K562 (cell line): ENCODE results near the gene VWA8. TPM values are rescaled to one million over a fixed set of nuclear protein-coding genes. Genes with fewer than 3 reads are reported as not detected.

Source experiments
- ATAC-seq: fragments of 200-7000 bp; cut with Tn5 transposase; 3 replicates; pipeline ENCODE4 v1.9.1; 2020; ENCODE audit warnings: moderate library complexity
- BruUV-seq: library from RNA; stranded (reverse); fragments of 400-500 nt; replicated peaks from 2 replicates; lab custom pipeline; 2021; lab: Mats Ljungman, UMichigan
- CTCF ChIA-PET: fragments of 300-600 bp; formaldehyde crosslinking; extraction: SDS; loops from one replicate; lab custom pipeline; 2021; ENCODE audit warnings: low intra/inter-chr PET ratio; lab: Yijun Ruan, JAX
- POLR2A ChIA-PET: fragments of 300-600, 350-650 bp; sonication (Branson Sonifier 250); formaldehyde crosslinking; extraction: SDS; loops from one replicate; lab custom pipeline; 2021; ENCODE audit warnings: antibody characterized with exemption, inconsistent platforms; lab: Yijun Ruan, JAX
- DNase-seq, 4 experiments: peaks; one replicate each; pipeline versions ENCODE4 v3.0.0 to v3.0.0-alpha.2; 2011 to 2018; ENCODE audit warnings: low spot score in 3 of 4, mixed read lengths in 3 of 4; ENCODE audit errors: extremely low read depth in 1 of 4
- FAIRE-seq: peaks from 2 replicates; lab custom pipeline; 2011; peaks lifted over from hg19 to GRCh38; lab: Jason Lieb, UNC
- H2AFZ ChIP-seq: 2 replicates; pipeline ENCODE4 v1.6.0; 2011; ENCODE audit warnings: low read depth, low read length, control low read depth, inconsistent platforms
- H3K27ac ChIP-seq: fragments of 200-600 bp; 3 replicates; pipeline ENCODE4 v1.8.0; 2011; ENCODE audit warnings: low read depth, mild to moderate bottlenecking, control low read depth, inconsistent platforms, low read length, moderate library complexity, mixed read lengths; ENCODE audit errors: extremely low read depth
- H3K27me3 ChIP-seq, 2 experiments: fragments of 300-600 bp in 1 of 2; 2 replicates in 1 of 2; 3 replicates in 1 of 2; pipeline versions ENCODE4 v1.6.0 to v1.8.0; 2011; ENCODE audit warnings: inconsistent platforms in 2 of 2, low read length in 2 of 2, mild to moderate bottlenecking in 1 of 2, mixed read lengths in 1 of 2, moderate library complexity in 1 of 2; ENCODE audit not compliant: control insufficient read depth in 2 of 2, insufficient read depth in 2 of 2
- H3K36me3 ChIP-seq: fragments of 300-600 bp; 3 replicates; pipeline ENCODE4 v1.8.0; 2011; ENCODE audit warnings: mild to moderate bottlenecking, low read length, inconsistent platforms; ENCODE audit not compliant: control insufficient read depth, insufficient read depth
- H3K4me1 ChIP-seq, 2 experiments: fragments of 200-600 bp in 1 of 2; replicated peaks in 1 of 2; 2 replicates in 1 of 2; 3 replicates in 1 of 2; pipeline versions ENCODE4 v1.5.1 to v1.8.0; 2011; ENCODE audit warnings: inconsistent platforms in 2 of 2, low read length in 2 of 2, mild to moderate bottlenecking in 1 of 2, mixed read lengths in 1 of 2, moderate library complexity in 1 of 2; ENCODE audit not compliant: control insufficient read depth in 2 of 2, insufficient read depth in 2 of 2
- H3K4me2 ChIP-seq: 2 replicates; pipeline ENCODE4 v1.6.1; 2011; ENCODE audit warnings: low read length, control low read depth, inconsistent platforms, mixed read lengths; ENCODE audit not compliant: insufficient read depth
- H3K4me3 ChIP-seq: fragments of 200-600 bp; sonication (generic), shearing (Covaris generic); 2 replicates; pipeline ENCODE4 v1.5.1; 2016; ENCODE audit warnings: control low read depth, inconsistent platforms
- H3K79me2 ChIP-seq: fragments of 200-600 bp; 3 replicates; pipeline ENCODE4 v1.8.0; 2011; ENCODE audit warnings: low read length, inconsistent platforms; ENCODE audit not compliant: control insufficient read depth, insufficient read depth
- H3K9ac ChIP-seq, 2 experiments: 2 replicates each; pipeline versions ENCODE4 v1.6.0 to v1.6.1; 2011; ENCODE audit warnings: low read depth in 2 of 2, low read length in 2 of 2, control low read depth in 1 of 2, inconsistent platforms in 1 of 2, mild to moderate bottlenecking in 1 of 2, mixed read lengths in 1 of 2; ENCODE audit not compliant: insufficient read depth in 1 of 2
- H3K9me1 ChIP-seq: one replicate; pipeline ENCODE4 v1.6.0; 2011; ENCODE audit warnings: inconsistent platforms, mild to moderate bottlenecking, low read length, moderate library complexity; ENCODE audit not compliant: control insufficient read depth, insufficient read depth
- H3K9me3 ChIP-seq: replicated peaks from 2 replicates; pipeline ENCODE4 v1.5.1; 2011; ENCODE audit warnings: low read depth, low read length, inconsistent platforms; ENCODE audit not compliant: control insufficient read depth, insufficient read depth
- H4K20me1 ChIP-seq: replicated peaks from 2 replicates; pipeline ENCODE4 v1.6.1; 2011; ENCODE audit warnings: low read length, inconsistent platforms, mixed read lengths; ENCODE audit not compliant: control insufficient read depth, insufficient read depth
- ASH1L ChIP-seq: fragments of 450-650 bp; IDR thresholded peaks from 2 replicates; pipeline ENCODE4 v1.6.1; 2018; ENCODE audit warnings: borderline replicate concordance, mild to moderate bottlenecking, low read depth; ENCODE audit not compliant: partially characterized antibody
- ESRRB ChIP-seq: fragments of 250-450 bp; sonication (Bioruptor Pico); IDR thresholded peaks from 2 replicates; pipeline ENCODE4 v1.5.0; 2020; ENCODE audit warnings: mild to moderate bottlenecking, moderate library complexity, borderline replicate concordance
- FOSL1 ChIP-seq: fragments of 200-800 bp; sonication (Bioruptor generic); conservative IDR thresholded peaks from 2 replicates; pipeline ENCODE4 v1.6.1; 2016; ENCODE audit warnings: missing genetic modification characterization, missing compliant biosample characterization
- KHSRP ChIP-seq: fragments of 450-650 bp; IDR thresholded peaks from 2 replicates; pipeline ENCODE4 v1.6.1; 2017
- MAFK ChIP-seq: IDR thresholded peaks from 2 replicates; pipeline ENCODE4 v1.6.1; 2011; ENCODE audit warnings: low read length, improper control_type of control experiment
- PKNOX1 ChIP-seq: fragments of 450-650 bp; IDR thresholded peaks from 2 replicates; pipeline ENCODE4 v1.6.1; 2016
- POLR2B ChIP-seq: fragments of 450-650 bp; IDR thresholded peaks from 2 replicates; pipeline ENCODE4 v1.6.1; 2018; ENCODE audit warnings: low read depth; ENCODE audit not compliant: partially characterized antibody
- RFX7 ChIP-seq: fragments of 250-450 bp; sonication (Bioruptor Pico); IDR thresholded peaks from 2 replicates; pipeline ENCODE4 v1.5.1; 2021; ENCODE audit warnings: mild to moderate bottlenecking
- ZNF24 ChIP-seq: fragments of 450-650 bp; IDR thresholded peaks from 2 replicates; pipeline ENCODE4 v1.6.1; 2016
- ZNF263 ChIP-seq: sonication (generic); formaldehyde crosslinking; IDR thresholded peaks from 2 replicates; pipeline ENCODE4 v1.8.0; 2022; ENCODE audit warnings: mild to moderate bottlenecking, missing genetic modification reagents, borderline replicate concordance
- WGBS: fragments of 100-300 bp; shearing (Covaris generic); methylation state at CpG from one replicate; pipeline ENCODE4 v1.1.6; 2016; ENCODE audit warnings: low coverage, mixed read lengths; ENCODE audit not compliant: insufficient coverage; ENCODE audit errors: missing lambda C conversion rate; 5-methylcytosine and 5-hydroxymethylcytosine counted together
- in situ Hi-C: fragments of 300-500 bp; cut with MboI; formaldehyde crosslinking; loops from 4 replicates; pipeline ENCODE4 v1.15.0; 2018; ENCODE audit warnings: inconsistent platforms, mixed read lengths
- intact Hi-C: fragments of 100-400 bp; cut with micrococcal nuclease; formaldehyde crosslinking; loops from 2 replicates; pipeline ENCODE4 v1.14.2; 2022
- polyA plus RNA-seq, 8 experiments: library from polyadenylated mRNA; depleted of rRNA in 4 of 8; stranded (reverse) in 5 of 8; unstranded in 3 of 8; fragments of >200 nt; fragmentation: Nextera tagmentation in 2 of 8; fragmentation: Illumina TruSeq in 1 of 8; extraction: Ambion mirVana in 2 of 8; extraction: Trizol in 1 of 8; gene quantifications; 2 replicates each; pipeline versions ENCODE4 v1.2.1 to v1.2.3, GENCODE V29; 2011 to 2014; ENCODE audit warnings: inconsistent platforms in 1 of 8, missing spikeins in 1 of 8
- total RNA-seq, 7 experiments: library from RNA; depleted of rRNA in 6 of 7; stranded (reverse); fragments of >200 nt in 6 of 7; fragmentation: Illumina TruSeq in 2 of 7; extraction: Trizol in 2 of 7; gene quantifications; 2 replicates each; pipeline versions ENCODE4 v1.2.1 to v1.2.3, GENCODE V29; 2011 to 2021; ENCODE audit warnings: low replicate concordance in 1 of 7
- TF ChIP-seq, protein P1 (sequence below): fragments of 250-450 bp; sonication (Bioruptor Pico); IDR thresholded peaks from 2 replicates; pipeline ENCODE4 v1.4.0; 2020; ENCODE audit warnings: borderline replicate concordance
- TF ChIP-seq, protein P2 (sequence below): fragments of 200-400 bp; formaldehyde crosslinking; IDR thresholded peaks from 2 replicates; pipeline ENCODE4 v1.6.1; 2017; ENCODE audit warnings: mild to moderate bottlenecking, low read depth, low read length, moderate library complexity

Gene VWA8
- total and polyA plus RNA-seq, 9 of the 15 experiments (the other 6 are each of a cell fraction or from before 2014, with no cell fraction given): 2.1 to 18.5 (median 13.3) TPM

GRCh38 chr13:41546372-41547190, 414.3 kb downstream of the VWA8 start:
- intact Hi-C loops: no loop called here

GRCh38 chr13:41545432-41545707, 415.5 kb downstream of the VWA8 start:
- DNase-seq (no peak), ATAC-seq (no peak), FAIRE-seq (no peak)
- H3K9me1 ChIP-seq: no peaks in the 10 kb centered on the region
- H3K4me1 ChIP-seq: no peaks in the 10 kb centered on the region; a peak in 1 of 5 replicates
- no TSS peak for BruUV-seq
- no peak overlapping the region for H3K4me2 ChIP-seq
- H3K9me3 ChIP-seq: no peaks in the 10 kb centered on the region
- intact Hi-C loops: no loop called here
- H3K36me3 ChIP-seq: no peaks in the 10 kb centered on the region
- no peak overlapping the region for H3K4me3 ChIP-seq
- in situ Hi-C loops: no loop called here
- POLR2A ChIA-PET: interaction anchor here (0.7 kb wide), 1 partner anchor 50 kb away, joined by 4 read pairs; no protein-coding TSS in a partner anchor
- no peak overlapping the region for H3K9ac ChIP-seq
- CTCF ChIA-PET: no interaction called here
- H3K27me3 ChIP-seq: peaks cover 0 to 11% of the 10 kb centered on the region in 2 experiments; a peak in 2 of 5 replicates
- H3K27ac ChIP-seq: no peak overlapping the region
- H2AFZ ChIP-seq: no peak overlapping the region
- H4K20me1 ChIP-seq: no peaks in the 10 kb centered on the region
- H3K79me2 ChIP-seq: no peaks in the 10 kb centered on the region
- WGBS: 4% methylated on average over 3 of the region's 3 CpGs
- TF ChIP-seq ASH1L: no peak
- no peak for TF ChIP-seq PKNOX1
- no peak for TF ChIP-seq ESRRB (CRISPR knock-in tag)
- no peak for TF ChIP-seq MAFK
- TF ChIP-seq, protein P1, sequence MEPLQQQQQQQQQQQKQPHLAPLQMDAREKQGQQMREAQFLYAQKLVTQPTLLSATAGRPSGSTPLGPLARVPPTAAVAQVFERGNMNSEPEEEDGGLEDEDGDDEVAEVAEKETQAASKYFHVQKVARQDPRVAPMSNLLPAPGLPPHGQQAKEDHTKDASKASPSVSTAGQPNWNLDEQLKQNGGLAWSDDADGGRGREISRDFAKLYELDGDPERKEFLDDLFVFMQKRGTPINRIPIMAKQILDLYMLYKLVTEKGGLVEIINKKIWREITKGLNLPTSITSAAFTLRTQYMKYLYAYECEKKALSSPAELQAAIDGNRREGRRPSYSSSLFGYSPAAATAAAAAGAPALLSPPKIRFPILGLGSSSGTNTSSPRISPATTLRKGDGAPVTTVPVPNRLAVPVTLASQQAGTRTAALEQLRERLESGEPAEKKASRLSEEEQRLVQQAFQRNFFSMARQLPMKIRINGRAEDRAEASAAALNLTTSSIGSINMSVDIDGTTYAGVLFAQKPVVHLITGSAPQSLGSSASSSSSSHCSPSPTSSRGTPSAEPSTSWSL (CRISPR knock-in tag): no peak
- TF ChIP-seq, protein P2, sequence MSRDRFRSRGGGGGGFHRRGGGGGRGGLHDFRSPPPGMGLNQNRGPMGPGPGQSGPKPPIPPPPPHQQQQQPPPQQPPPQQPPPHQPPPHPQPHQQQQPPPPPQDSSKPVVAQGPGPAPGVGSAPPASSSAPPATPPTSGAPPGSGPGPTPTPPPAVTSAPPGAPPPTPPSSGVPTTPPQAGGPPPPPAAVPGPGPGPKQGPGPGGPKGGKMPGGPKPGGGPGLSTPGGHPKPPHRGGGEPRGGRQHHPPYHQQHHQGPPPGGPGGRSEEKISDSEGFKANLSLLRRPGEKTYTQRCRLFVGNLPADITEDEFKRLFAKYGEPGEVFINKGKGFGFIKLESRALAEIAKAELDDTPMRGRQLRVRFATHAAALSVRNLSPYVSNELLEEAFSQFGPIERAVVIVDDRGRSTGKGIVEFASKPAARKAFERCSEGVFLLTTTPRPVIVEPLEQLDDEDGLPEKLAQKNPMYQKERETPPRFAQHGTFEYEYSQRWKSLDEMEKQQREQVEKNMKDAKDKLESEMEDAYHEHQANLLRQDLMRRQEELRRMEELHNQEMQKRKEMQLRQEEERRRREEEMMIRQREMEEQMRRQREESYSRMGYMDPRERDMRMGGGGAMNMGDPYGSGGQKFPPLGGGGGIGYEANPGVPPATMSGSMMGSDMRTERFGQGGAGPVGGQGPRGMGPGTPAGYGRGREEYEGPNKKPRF: no peak
- TF ChIP-seq ZNF263 (CRISPR knock-in tag): no peak
- TF ChIP-seq KHSRP: no peak

More at GRCh38 chr13:41546372-41547190, 414.3 kb downstream of the VWA8 start:
- FAIRE-seq (no peak), DNase-seq (no peak), ATAC-seq (no peak; the same call in 2 of the 3 replicates)
- Histone ChIP-seq H3K9me3 (no peaks in the 10 kb centered on the region), H2AFZ (no peak overlapping the region), H3K4me2 (no peak overlapping the region), H3K79me2 (no peaks in the 10 kb centered on the region), H3K4me3 (no peak overlapping the region), H3K36me3 (no peaks in the 10 kb centered on the region), H3K27ac (no peak overlapping the region), H3K9me1 (no peaks in the 10 kb centered on the region), H3K27me3 (peaks cover 0 to 15% of the 10 kb centered on the region in 2 experiments; a peak in 3 of 5 replicates), H3K4me1 (no peaks in the 10 kb centered on the region; a peak in 1 of 5 replicates), H3K9ac (no peak overlapping the region), H4K20me1 (no peaks in the 10 kb centered on the region)
- ChIA-PET POLR2A (interaction anchor here (0.5 kb wide), 1 partner anchor 879 kb away, joined by 3 read pairs; no protein-coding TSS in a partner anchor), CTCF (no interaction called here)
- no TSS peak for BruUV-seq
- in situ Hi-C loops: no loop called here
- 54% methylated on average over 12 of the region's 14 CpGs for WGBS
- TF ChIP-seq ZNF24 (peak; percentile 55; the same call in 1 of the 2 replicates), RFX7 (no peak), FOSL1 (tag) (0 out of 2 replicates have a peak, but pooled peaks have one; percentile 21), POLR2B (no peak)
